ENCODE results near the gene SND1.

DNA sequence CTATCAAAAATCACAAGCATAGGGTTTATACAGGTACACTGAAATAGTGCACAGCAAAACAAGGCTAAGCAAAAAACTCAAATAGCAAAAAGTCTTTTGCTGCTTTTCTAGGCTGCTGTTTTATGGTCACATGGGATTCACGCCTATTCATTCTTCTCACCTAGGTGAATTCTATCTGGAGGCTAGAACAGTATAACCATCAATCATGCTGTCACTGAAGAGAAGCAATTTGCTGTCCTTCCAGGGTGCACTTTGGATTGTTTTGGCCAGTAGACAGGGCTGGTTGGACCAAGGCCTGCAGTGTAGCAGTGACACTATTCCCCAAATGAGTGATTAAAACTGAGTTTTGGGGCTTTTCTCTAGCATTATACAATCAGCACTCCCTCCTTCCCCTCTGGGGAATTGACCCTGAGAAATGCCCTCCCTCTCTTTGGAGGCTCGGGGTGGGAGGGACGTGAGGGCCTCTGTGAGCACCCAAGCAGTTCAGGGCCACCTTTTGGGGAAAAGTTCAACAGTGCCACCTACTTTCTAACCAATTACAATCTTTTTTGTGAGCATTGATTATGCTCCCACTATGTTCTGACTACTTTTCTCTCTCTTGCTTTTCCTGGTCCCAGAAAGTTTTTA is 16.2 kb upstream of the SND1 start:
- TF ChIP-seq, protein P1, sequence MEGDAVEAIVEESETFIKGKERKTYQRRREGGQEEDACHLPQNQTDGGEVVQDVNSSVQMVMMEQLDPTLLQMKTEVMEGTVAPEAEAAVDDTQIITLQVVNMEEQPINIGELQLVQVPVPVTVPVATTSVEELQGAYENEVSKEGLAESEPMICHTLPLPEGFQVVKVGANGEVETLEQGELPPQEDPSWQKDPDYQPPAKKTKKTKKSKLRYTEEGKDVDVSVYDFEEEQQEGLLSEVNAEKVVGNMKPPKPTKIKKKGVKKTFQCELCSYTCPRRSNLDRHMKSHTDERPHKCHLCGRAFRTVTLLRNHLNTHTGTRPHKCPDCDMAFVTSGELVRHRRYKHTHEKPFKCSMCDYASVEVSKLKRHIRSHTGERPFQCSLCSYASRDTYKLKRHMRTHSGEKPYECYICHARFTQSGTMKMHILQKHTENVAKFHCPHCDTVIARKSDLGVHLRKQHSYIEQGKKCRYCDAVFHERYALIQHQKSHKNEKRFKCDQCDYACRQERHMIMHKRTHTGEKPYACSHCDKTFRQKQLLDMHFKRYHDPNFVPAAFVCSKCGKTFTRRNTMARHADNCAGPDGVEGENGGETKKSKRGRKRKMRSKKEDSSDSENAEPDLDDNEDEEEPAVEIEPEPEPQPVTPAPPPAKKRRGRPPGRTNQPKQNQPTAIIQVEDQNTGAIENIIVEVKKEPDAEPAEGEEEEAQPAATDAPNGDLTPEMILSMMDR (conservative IDR thresholded peaks at IDR 0.05; ENCODE audit: low read depth, low read length) = no peak
- TF ChIP-seq EZH2 (IDR thresholded peaks at IDR 0.05; ENCODE audit: low read length, unreplicated experiment) = no peak

Data from PC-3 (cell line).